SKM-1 (cell line): ENCODE data around the gene SLC6A9.

Experiments
- DNase-seq: peaks from one replicate; lab custom pipeline; 2025; ENCODE audit not compliant: unreplicated experiment; lab: John Stamatoyannopoulos, UW

Gene SLC6A9

GRCh38 chr1:43986712-43987111 lies 44.5 kb downstream of the SLC6A9 start:
- DNase-seq = no peak

GRCh38 chr1:43985984-43986595 lies 45.2 kb downstream of the SLC6A9 start:
- no peak for DNase-seq

DNA sequence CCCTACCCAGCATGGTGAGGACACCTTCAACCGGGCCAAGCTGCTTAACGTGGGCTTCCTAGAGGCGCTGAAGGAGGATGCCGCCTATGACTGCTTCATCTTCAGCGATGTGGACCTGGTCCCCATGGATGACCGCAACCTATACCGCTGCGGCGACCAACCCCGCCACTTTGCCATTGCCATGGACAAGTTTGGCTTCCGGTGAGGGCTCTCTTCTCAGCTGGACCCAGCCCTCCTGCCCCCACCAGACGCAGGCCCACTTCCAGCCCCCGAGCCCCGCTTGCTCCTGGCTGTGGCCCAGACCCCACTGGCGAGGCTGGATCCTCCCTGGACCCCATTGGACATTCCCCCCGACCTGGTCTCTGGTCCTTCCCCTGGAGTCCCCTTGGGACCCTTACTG lies 46.4 kb downstream of the SLC6A9 start:
- no peak for DNase-seq

DNA sequence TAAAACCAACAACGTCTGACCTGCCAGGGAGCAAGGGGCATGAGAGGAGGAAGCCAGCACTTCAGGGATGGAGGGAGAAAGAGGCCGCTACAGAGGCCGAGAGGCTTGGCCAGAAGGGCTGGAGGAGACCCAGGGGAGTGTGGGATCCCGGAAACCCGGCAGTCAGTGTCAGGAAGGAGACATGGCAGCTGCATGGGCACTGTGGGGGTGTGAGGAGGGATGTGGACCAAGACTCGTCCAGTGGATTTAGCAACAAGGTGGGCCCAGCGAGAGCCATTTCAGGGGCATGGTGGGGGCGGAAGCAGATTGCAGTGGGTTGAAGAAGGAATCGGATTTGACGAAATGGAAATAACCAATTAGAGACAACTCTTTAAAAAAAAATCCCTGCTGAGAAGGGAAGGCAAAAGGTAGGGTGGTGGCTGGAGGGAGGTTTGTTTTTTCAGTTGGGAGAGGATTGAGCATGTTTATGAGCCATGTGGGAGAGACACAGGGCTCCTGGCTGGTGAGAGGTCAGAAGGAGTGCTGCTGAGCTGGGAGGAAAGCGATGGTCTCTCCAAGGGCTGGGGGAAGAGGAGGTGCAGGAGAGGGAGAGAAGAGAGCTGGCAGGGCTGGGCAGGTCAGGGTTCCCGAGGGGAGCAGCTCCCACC lies 47.9 kb downstream of the SLC6A9 start:
- no peak for DNase-seq

DNA sequence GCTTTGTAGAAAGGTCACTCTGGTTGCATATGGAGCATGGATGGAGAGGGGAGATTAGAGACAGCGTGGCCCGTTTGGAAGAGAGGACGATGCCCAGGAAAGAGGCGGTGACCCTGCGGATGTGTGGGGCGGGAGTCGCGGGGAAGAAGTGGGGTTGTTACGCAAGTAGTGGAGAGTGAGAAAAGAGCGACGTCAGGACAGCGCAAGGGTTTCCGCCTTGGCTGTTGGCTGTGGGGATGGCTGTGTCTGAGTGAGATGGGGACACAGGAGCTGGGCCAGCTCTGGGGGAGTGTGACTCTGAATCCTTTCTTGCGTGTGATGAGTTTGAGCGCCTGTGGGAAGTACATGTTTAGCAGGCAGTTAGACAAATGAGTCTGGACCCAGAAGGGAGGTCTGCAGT lies 48.5 kb downstream of the SLC6A9 start:
- no peak for DNase-seq

GRCh38 chr1:43982241-43982640 lies 49.0 kb downstream of the SLC6A9 start:
- no peak for DNase-seq

GRCh38 chr1:43981636-43982035 lies 49.6 kb downstream of the SLC6A9 start:
- no peak for DNase-seq

- DNase-seq = no peak
Observed at GRCh38 chr1:43981135-43981491, 50.1 kb downstream of the SLC6A9 start.

GRCh38 chr1:43980255-43981134 lies 50.8 kb downstream of the SLC6A9 start:
- no peak for DNase-seq

DNA sequence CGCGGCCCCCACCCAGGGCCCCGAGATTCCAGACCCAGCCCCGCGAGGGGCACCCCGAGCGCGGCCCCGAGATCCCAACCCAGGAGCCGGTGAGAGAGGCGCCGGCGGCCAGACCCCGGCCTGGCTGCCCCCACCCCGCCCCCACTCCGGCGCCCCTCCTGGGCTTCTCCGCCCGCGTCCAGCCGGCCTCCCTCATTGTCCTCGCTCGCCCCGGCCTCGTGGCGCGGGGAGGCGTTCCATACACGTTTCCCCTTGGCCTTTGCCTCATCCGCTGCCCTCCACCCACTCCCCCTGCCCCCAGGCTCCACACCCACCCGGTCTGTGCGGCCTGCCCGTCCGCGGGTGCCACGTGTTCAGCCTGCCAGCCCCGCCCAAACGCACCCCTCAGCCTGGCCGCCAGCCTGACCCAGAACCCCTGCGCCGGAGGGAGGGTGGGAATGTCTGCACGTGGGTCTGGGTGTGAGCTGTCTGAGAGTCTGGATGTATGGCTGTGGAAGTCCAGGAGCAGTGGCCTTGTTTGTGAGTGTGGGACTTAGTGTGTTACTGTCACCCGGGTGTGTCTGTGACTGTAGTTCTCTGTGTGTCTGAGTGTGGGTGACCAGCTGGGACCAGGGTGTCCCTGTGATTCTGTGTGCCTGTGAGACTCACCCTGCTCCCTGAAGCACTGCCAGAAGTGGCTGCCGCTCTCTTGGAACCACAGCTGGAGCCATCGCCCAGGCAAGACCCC lies 51.6 kb downstream of the SLC6A9 start:
- DNase-seq = no peak

DNA sequence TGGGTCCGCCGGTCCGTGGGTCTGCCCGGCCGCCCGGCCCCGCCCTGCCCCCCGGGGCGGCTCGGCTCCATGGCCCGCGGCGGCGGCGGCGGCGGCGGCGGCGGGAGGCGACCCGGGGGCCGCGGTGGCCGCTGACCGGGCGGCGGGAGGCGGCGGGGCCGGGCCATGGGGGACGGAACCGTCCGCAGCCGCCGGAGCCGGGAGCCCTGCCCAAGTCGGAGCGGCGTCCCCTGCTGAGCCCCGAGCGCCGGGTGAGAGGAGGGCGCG lies 52.1 kb downstream of the SLC6A9 start:
- no peak for DNase-seq

DNA sequence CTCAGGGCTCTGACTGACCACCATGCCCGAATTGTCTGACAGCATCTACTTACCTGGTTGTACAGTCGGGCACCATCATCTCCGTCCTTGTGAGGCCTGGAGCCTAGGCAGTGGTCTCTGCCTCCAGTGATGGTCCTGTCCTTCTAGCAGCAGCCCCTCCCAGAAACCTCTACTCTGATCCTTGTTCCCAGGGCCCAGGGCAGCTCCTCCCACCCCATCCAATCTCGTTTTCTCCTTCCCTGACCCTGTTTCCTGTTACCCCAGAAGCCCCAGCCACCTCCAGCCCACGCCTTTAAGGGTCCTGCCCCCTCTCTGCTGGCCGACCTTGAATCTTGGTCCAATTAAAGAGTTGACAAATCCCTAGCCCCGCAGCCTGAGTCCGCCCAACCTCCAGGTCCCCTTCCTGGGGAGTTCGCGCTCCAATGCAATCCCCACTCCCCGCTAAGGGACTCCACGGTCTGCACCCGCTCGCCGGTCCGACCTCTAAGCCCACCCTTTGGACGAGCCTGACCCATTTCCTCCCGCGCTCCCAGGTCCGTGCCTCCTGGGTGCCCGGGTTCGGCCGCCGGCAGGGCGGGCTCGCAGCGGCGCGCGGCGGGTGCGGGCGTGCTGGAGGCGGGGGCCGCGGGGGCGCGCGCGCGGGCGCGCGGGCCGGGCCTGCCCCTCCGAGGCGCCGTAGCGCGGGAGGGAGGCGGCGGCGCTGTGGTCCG lies 52.6 kb downstream of the SLC6A9 start, which contains the start of gene B4GALT2:
B4GALT2 (plus strand) TSS at position 660 of the 710 bp plus-strand sequence. CDS start 1,951 bp downstream, outside the sequence.
- DNase-seq = peak; percentile 20

- DNase-seq = no peak
Observed at GRCh38 chr1:43978264-43978550, 53.1 kb downstream of the SLC6A9 start.

DNA sequence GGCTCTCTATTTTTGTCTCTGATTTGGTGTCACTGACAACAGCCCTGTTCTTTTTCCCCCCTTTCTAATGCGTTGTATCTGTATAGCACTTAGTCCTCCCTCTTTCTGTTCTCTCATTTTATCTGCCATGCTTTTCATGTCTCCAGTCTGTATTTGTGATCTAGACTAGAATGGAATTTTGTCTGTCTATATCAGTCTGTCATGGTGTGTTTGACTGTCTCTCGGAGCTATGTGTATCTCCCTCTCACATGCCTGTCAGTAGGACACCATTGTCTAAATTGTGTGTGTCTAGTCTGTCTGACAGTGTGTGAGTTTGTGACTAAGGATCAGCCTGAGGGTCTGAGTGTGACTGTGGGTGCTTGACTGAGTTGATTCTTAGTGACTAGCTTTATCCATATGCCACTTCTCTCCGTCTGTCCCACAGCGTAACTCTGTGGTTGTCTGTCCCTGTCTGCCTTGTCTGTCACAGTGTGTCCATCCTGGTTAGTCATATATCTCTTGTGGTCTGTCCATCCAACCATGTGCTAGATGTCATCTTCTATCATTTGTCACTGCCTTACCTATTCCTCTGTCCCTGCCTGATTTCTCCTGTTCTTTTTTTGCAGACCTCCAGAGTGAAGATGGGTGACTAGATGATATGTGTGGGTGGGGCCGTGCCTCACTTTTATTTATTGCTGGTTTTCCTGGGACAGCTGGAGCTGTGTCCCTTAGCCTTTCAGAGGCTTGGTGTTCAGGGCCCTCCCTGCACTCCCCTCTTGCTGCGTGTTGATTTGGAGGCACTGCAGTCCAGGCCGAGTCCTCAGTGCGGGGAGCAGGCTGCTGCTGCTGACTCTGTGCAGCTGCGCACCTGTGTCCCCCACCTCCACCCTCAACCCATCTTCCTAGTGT lies 53.6 kb downstream of the SLC6A9 start:
- DNase-seq = no peak

DNA sequence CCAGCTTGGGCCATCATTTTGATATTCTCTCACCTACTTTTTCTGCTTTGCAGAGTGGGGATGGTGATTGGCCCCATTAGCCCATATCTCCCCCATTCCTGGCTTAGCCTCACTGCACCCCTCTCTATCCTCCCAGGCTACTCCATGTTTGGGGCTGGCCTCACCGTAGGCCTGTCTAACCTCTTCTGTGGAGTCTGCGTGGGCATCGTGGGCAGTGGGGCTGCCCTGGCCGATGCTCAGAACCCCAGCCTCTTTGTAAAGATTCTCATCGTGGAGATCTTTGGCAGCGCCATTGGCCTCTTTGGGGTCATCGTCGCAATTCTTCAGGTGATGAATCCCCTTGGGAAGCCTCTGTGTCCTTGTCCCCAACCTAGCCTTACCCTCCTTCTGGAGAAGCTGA lies 54.4 kb downstream of the SLC6A9 start:
- no peak for DNase-seq

GRCh38 chr1:43976045-43976444 lies 55.2 kb downstream of the SLC6A9 start:
- DNase-seq = no peak

DNA sequence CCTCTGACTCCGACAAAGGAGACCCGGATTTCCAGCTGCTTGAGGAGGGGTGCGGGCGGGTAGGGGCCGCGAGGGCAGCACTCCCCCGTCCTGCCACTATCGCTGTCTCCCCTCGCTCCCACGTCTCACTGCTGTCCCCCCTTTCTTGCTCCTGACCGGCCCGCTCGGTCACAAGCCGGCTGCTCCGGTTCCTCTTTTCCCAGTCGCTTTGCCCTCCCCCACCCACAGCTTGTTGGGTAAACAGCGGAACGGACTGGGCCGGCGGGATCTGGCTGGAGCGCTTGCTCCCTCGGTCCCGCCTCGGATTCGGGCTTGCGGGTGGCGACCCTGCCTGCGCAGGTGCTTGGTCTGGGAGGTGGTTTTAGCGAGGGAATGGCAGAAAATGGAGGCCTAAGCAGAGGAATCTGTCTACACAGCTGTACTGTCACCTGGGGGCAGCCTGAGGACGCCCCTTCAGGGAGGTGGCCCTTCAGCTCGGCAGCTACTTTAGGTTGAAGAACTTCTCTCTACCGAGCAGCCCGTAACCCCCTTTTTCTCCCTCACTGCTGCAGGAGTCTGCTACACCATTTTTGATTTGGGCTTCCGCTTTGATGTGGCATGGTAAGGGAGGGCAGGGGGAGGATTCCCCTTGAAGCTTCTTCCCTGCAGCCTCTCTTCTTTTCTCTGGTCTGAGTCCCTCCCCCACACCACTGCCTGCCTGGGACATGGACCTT lies 55.9 kb downstream of the SLC6A9 start:
- DNase-seq = peak; percentile 68

DNA sequence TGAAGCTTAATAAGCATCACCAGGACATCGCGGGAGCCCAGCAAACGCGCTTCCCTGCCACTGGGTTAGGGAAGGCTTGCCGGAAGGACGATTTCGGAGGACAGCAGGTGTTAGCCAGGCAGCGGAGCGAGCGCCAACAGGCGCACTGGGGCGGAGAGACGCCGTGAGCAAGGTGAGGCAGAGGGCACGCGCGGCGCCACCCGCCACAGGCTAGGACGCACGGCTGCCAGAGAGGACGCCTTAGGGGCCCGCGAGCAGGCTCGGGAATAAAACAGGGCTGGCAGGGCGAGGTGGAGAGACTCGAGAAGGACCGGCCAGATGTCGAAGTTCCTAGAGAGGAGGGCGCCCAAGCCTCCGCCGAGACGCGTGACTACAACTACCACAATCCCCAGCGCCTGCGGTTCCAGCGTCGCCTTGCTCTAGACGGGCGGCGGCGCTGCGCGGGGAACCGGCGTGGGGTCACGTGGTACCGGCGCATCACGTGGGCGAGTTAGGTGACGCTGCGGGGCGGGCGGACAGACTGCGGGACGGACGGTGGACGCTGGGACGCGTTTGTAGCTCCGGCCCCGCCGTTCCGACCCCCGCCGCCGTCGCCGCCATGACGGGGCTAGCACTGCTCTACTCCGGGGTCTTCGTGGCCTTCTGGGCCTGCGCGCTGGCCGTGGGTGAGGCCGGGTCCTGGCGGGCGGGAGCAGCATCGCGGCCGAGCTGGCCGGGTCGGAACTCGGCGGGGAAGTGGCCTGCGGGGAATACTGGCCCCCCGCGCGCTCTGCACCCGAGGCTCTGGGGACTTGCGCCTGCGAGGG lies 56.6 kb downstream of the SLC6A9 start, which contains the start of gene ATP6V0B:
ATP6V0B (plus strand) TSS at position 518 of the 806 bp plus-strand sequence; CDS start at position 599, 81 bp downstream.
- peak; percentile 84 for DNase-seq
